ENCODE results near the gene SYS1. TPM values are rescaled to one million over a fixed set of nuclear protein-coding genes. Genes with fewer than 3 reads are reported as not detected.

SYS1 gene
- total RNA-seq, 1 donor from 2014 or later: 10.5 TPM

GRCh38 chr20:45407783-45408645 is 45.1 kb downstream of the SYS1 start, which contains the start of gene DBNDD2:
Gene DBNDD2, plus strand, starts transcription at chr20:45408289. Its CDS starts 179 bp downstream, at chr20:45408468.
- Histone ChIP-seq H3K4me1 (no peaks in the 10 kb centered on the region), H2AFZ (replicated peaks) (peak within 1 kb of the TSS; percentile 66), H3K9me3 (ENCODE audit: low read depth) (no peaks in the 10 kb centered on the region), H4K20me1 (ENCODE audit: low read depth) (no peaks in the 10 kb centered on the region), H3K4me3 (peak within 1 kb of the TSS; percentile 70), H3K79me2 (ENCODE audit: low read depth) (no peaks in the 10 kb centered on the region), H3K27me3 (peaks cover 54% of the 10 kb centered on the region), H3K4me2 (peak within 1 kb of the TSS; percentile 88), H3K27ac (no peak within 1 kb of the TSS), H3K9ac (peak within 1 kb of the TSS; percentile 6), H3K36me3 (no peaks in the 10 kb centered on the region), H3F3A (ENCODE audit: low read depth) (peaks cover 8% of the 10 kb centered on the region)
- peak within 1 kb of the TSS; percentile 88 for H3K4me3 Mint-ChIP-seq
- H3K27me3 Mint-ChIP-seq (ENCODE audit: insufficient read depth, low read depth): peaks cover 10% of the 10 kb centered on the region
- TF ChIP-seq EZH2phosphoT487 (IDR thresholded peaks at IDR 0.05) (no peak), CTCF (IDR thresholded peaks at IDR 0.05) (no peak), EZH2 (IDR thresholded peaks at IDR 0.05) (no peak)
- peaks cover 11% of the 10 kb centered on the region for H3K4me1 Mint-ChIP-seq
- peaks cover 8% of the 10 kb centered on the region for H3K36me3 Mint-ChIP-seq
- H3K9me3 Mint-ChIP-seq: peaks cover 2% of the 10 kb centered on the region
- peak within 1 kb of the TSS; percentile 29 for H3K27ac Mint-ChIP-seq
- no peak for DNase-seq (ENCODE audit: low spot score)

GRCh38 chr20:45408646-45409213 is 45.8 kb downstream of the SYS1 start:
- Histone ChIP-seq H3F3A (ENCODE audit: low read depth) (peaks cover 8% of the 10 kb centered on the region), H3K79me2 (ENCODE audit: low read depth) (no peaks in the 10 kb centered on the region), H4K20me1 (ENCODE audit: low read depth) (no peaks in the 10 kb centered on the region), H3K27me3 (peaks cover 47% of the 10 kb centered on the region), H3K36me3 (no peaks in the 10 kb centered on the region), H3K9ac (no peak overlapping the region), H2AFZ (replicated peaks) (no peak overlapping the region), H3K4me2 (no peak overlapping the region), H3K4me3 (no peak overlapping the region), H3K4me1 (no peaks in the 10 kb centered on the region), H3K27ac (no peak overlapping the region), H3K9me3 (ENCODE audit: low read depth) (no peaks in the 10 kb centered on the region)
- no peak for DNase-seq (ENCODE audit: low spot score)
- Mint-ChIP-seq H3K4me1 (peaks cover 11% of the 10 kb centered on the region), H3K4me3 (peak overlapping the region; percentile 36), H3K9me3 (no peaks in the 10 kb centered on the region), H3K27me3 (ENCODE audit: insufficient read depth, low read depth) (peaks cover 9% of the 10 kb centered on the region), H3K27ac (no peak overlapping the region), H3K36me3 (peaks cover 6% of the 10 kb centered on the region)
- TF ChIP-seq EZH2 (IDR thresholded peaks at IDR 0.05) (no peak), EZH2phosphoT487 (IDR thresholded peaks at IDR 0.05) (no peak)

GRCh38 chr20:45409521-45410272 is 46.7 kb downstream of the SYS1 start:
- no peak for DNase-seq (ENCODE audit: low spot score)
- no peak overlapping the region for H3K4me3 Mint-ChIP-seq
- Histone ChIP-seq H3K4me1 (no peaks in the 10 kb centered on the region), H3K27me3 (peaks cover 43% of the 10 kb centered on the region), H3K36me3 (no peaks in the 10 kb centered on the region), H2AFZ (replicated peaks) (no peak overlapping the region), H3K9ac (no peak overlapping the region), H3F3A (ENCODE audit: low read depth) (peaks cover 8% of the 10 kb centered on the region), H3K79me2 (ENCODE audit: low read depth) (no peaks in the 10 kb centered on the region), H3K4me3 (no peak overlapping the region), H3K27ac (no peak overlapping the region), H3K9me3 (ENCODE audit: low read depth) (no peaks in the 10 kb centered on the region), H4K20me1 (ENCODE audit: low read depth) (no peaks in the 10 kb centered on the region), H3K4me2 (no peak overlapping the region)
- TF ChIP-seq EZH2 (IDR thresholded peaks at IDR 0.05): no peak
- TF ChIP-seq CTCF (IDR thresholded peaks at IDR 0.05): no peak
- no peak for TF ChIP-seq EZH2phosphoT487 (IDR thresholded peaks at IDR 0.05)
- peaks cover 6% of the 10 kb centered on the region for H3K36me3 Mint-ChIP-seq
- peaks cover 5% of the 10 kb centered on the region for H3K27me3 Mint-ChIP-seq (ENCODE audit: insufficient read depth, low read depth)
- H3K27ac Mint-ChIP-seq: no peak overlapping the region
- H3K9me3 Mint-ChIP-seq: no peaks in the 10 kb centered on the region
- peaks cover 11% of the 10 kb centered on the region for H3K4me1 Mint-ChIP-seq
